Cardiac muscle cell (in vitro differentiated cells and primary cell): Measurements from ENCODE around the gene HES5. TPM values are rescaled to one million over a fixed set of nuclear protein-coding genes. Genes with fewer than 3 reads are reported as not detected.
A peak's percentile ranks its signal among the peaks of the same experiment; 100 is the strongest.

Experiments used
- DNase-seq, 2 donors: peaks; one replicate each; pipeline versions ENCODE4 v3.0.0 to v3.0.0-alpha.2; 2010 to 2017; ENCODE audit warnings: low read depth in 1 of 2, low spot score in 1 of 2
- H3K27ac ChIP-seq: fragments of 200-600 bp; sonication (generic); 2 replicates; pipeline ENCODE4 v1.5.1; 2016
- H3K27me3 ChIP-seq: fragments of 200-600 bp; sonication (generic); 2 replicates; pipeline ENCODE4 v1.6.0; 2016; ENCODE audit warnings: control low read depth
- H3K36me3 ChIP-seq: fragments of 200-600 bp; sonication (generic); 2 replicates; pipeline ENCODE4 v1.5.1; 2016; ENCODE audit warnings: control low read depth
- H3K4me1 ChIP-seq: fragments of 200-600 bp; sonication (generic); 2 replicates; pipeline ENCODE4 v1.8.1; 2017; ENCODE audit warnings: low read depth, mild to moderate bottlenecking, mixed run types
- H3K4me3 ChIP-seq: fragments of 200-600 bp; sonication (generic); 2 replicates; pipeline ENCODE4 v1.5.1; 2016; ENCODE audit warnings: mild to moderate bottlenecking
- H3K9me3 ChIP-seq: fragments of 200-600 bp; sonication (generic); 2 replicates; pipeline ENCODE4 v1.5.1; 2017; ENCODE audit warnings: low read depth, mild to moderate bottlenecking, control low read depth
- polyA plus RNA-seq: library from polyadenylated mRNA; unstranded; fragments of >200 nt; fragmentation: Nextera tagmentation; extraction: Ambion mirVana; gene quantifications from 2 replicates; pipeline ENCODE4 v1.2.1, GENCODE V29; 2016
- total RNA-seq: library from RNA; depleted of rRNA; stranded (reverse); fragments of >200 nt; gene quantifications from 2 replicates; pipeline ENCODE4 v1.2.3, GENCODE V29; 2016
- TF ChIP-seq, protein P1 (sequence below): IDR thresholded peaks from 2 replicates; pipeline ENCODE4 v1.5.1; 2012; ENCODE audit warnings: low read depth, mild to moderate bottlenecking, low read length

Gene HES5
- total and polyA plus RNA-seq, 2 experiments from 2014 or later: not detected

DNA sequence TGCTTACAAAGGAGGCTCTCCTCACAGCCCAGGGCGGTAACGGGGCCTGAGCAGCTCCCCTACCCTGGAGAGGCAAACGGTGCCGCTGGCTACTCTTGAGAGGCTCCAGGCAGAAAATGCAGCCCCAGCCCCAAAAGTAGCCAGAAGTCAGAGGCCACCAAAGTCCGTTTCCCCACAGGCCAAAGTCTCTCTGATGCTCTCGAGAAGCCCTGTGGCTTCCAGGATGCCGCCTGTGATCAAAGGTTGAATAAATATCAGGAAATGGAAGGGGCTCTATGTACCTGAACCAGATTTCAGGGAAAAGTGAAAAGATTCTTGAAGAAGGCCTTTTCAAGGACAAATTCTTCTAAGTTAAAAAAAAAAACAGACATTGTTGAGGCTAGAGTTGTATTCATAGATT is 7.8 kb downstream of the HES5 start:
- Histone ChIP-seq H3K27me3 (peaks cover 4% of the 10 kb centered on the region), H3K9me3 (no peaks in the 10 kb centered on the region), H3K4me3 (no peak overlapping the region), H3K27ac (no peak overlapping the region), H3K36me3 (peaks cover 11% of the 10 kb centered on the region), H3K4me1 (peaks cover 30% of the 10 kb centered on the region)
- no peak for DNase-seq
- TF ChIP-seq, protein P1, sequence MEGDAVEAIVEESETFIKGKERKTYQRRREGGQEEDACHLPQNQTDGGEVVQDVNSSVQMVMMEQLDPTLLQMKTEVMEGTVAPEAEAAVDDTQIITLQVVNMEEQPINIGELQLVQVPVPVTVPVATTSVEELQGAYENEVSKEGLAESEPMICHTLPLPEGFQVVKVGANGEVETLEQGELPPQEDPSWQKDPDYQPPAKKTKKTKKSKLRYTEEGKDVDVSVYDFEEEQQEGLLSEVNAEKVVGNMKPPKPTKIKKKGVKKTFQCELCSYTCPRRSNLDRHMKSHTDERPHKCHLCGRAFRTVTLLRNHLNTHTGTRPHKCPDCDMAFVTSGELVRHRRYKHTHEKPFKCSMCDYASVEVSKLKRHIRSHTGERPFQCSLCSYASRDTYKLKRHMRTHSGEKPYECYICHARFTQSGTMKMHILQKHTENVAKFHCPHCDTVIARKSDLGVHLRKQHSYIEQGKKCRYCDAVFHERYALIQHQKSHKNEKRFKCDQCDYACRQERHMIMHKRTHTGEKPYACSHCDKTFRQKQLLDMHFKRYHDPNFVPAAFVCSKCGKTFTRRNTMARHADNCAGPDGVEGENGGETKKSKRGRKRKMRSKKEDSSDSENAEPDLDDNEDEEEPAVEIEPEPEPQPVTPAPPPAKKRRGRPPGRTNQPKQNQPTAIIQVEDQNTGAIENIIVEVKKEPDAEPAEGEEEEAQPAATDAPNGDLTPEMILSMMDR: no peak

GRCh38 chr1:2520806-2521205 is 9.3 kb downstream of the HES5 start:
- peaks cover 28% of the 10 kb centered on the region for H3K4me1 ChIP-seq
- H3K27ac ChIP-seq: no peak overlapping the region
- no peaks in the 10 kb centered on the region for H3K27me3 ChIP-seq
- TF ChIP-seq, protein P1: no peak
- H3K4me3 ChIP-seq: no peak overlapping the region
- no peaks in the 10 kb centered on the region for H3K9me3 ChIP-seq
- DNase-seq: peak in 1 of 2 donors; percentile 60
- peaks cover 24% of the 10 kb centered on the region for H3K36me3 ChIP-seq

DNA sequence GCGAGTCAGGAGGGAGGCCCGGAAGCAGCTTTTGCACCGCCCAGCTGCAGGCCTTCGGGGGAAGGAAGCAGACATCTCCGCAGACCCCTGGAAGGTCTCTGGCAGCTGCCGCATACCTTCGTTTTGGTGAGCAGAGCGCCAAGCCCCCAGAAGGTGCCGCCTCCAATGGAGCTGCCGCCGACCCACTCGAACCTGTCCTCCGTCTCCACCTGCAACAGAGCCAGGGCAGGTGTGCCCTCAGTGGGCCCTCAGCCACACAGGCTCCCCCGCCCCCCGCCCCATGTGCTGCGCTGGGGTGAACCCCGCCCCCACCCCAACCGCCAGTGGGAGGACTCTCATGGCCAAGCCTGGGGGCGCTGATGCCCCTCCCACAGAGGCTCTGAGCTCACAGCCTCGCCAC is 9.9 kb downstream of the HES5 start:
- Histone ChIP-seq H3K4me3 (no peak overlapping the region), H3K9me3 (no peaks in the 10 kb centered on the region), H3K4me1 (peaks cover 26% of the 10 kb centered on the region), H3K36me3 (peaks cover 25% of the 10 kb centered on the region), H3K27me3 (no peaks in the 10 kb centered on the region), H3K27ac (no peak overlapping the region)
- TF ChIP-seq, protein P1: no peak
- DNase-seq: no peak

DNA sequence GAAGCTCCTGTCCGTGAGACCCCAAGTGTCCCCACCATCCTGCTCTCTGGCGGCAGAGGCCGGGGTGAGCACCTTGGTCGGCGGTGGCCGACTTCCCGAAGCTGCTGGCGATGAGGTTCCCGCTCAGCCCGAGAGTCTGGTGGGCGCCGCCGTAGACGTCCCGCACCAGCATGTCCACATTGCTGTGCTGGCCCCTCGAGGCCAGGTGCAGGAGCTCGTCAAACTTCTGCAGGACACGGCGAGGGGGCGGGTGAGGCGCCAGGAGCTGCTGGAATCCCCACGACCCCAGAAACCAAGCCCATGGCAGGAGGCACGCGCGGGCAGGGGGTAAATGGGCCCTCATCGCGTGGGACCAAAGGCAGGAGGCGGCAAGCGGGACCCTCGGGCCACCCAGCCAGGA is 10.3 kb downstream of the HES5 start:
- Histone ChIP-seq H3K27ac (no peak overlapping the region), H3K36me3 (peaks cover 28% of the 10 kb centered on the region), H3K9me3 (no peaks in the 10 kb centered on the region), H3K4me1 (peaks cover 22% of the 10 kb centered on the region), H3K27me3 (no peaks in the 10 kb centered on the region), H3K4me3 (no peak overlapping the region)
- no peak for DNase-seq
- TF ChIP-seq, protein P1: no peak

DNA sequence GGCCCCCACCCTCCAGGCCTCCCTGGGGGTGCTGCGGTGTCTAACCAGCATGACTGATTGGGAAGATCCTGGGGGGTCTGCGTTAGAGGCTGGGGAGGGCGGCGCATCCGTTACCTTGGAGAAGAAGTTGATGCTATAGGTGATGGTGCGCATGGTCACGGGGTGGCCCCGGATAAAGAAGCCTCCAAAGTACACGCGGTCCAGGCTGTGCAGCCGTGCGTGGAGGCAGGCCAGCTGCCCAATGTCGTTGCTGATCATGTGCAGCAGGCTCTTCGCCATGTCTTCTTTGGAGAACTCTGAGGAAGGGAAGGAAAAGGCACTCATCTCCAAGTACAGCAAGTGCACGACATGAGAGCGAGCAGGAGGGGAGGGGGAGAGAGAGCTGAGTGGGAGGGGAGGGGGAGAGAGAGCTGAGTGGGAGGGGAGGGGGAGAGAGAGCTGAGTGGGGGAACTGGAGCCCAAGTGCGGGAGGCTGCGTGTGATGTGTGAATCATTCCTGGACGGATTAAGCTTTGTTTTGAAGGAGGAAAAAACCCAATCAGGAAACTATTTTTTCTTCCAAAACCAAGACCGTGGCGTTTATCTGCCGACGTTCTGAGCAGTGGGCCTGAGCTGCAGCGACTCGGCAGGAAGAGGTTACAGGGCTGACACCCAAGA is 10.9 kb downstream of the HES5 start:
- Histone ChIP-seq H3K36me3 (peaks cover 30% of the 10 kb centered on the region), H3K4me3 (no peak overlapping the region)

More for the DNA sequence above, 10.9 kb downstream of the HES5 start:
- H3K27ac ChIP-seq: no peak overlapping the region
- no peaks in the 10 kb centered on the region for H3K27me3 ChIP-seq
- peaks cover 17% of the 10 kb centered on the region for H3K4me1 ChIP-seq
- no peak for DNase-seq
- H3K9me3 ChIP-seq: no peaks in the 10 kb centered on the region
- TF ChIP-seq, protein P1: no peak
